ENCODE measurements around the gene ATF2.
"Not testable (repeated sequence)": the region's sequence is repeated elsewhere in the genome, so short reads cannot be mapped to it uniquely, and the experiment has no call there.

Gene ATF2

DNA sequence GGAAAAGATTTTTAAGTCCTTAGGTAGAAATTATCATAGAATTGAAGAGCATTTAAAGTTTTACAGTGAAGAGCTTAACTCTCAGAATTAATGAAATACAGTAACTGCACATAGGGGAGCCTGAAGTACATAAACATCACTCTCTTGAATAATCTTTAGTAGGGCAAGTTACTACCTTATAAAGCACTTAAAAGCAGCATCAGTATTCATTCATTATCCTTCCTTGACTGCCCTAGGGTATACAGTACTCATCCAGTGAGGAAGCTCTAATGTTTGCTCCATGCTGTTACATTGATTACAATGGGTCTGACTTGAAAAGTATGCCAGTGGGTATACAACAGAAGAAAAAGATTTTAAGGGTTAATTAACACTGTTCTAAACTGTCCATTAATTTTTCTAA is 66.5 kb downstream of the ATF2 start:
- H3K4me1 ChIP-seq (ENCODE audit: low read depth, poor library complexity, severe bottlenecking), result no peaks in the 10 kb centered on the region
- H3K79me2 ChIP-seq (ENCODE audit: insufficient read depth, low read depth), result no peaks in the 10 kb centered on the region
- H4K20me1 ChIP-seq (ENCODE audit: insufficient read depth), result no peaks in the 10 kb centered on the region
- H3K9ac ChIP-seq, result no peak overlapping the region
- H3K4me2 ChIP-seq, result no peak overlapping the region
- TF ChIP-seq, protein P1, sequence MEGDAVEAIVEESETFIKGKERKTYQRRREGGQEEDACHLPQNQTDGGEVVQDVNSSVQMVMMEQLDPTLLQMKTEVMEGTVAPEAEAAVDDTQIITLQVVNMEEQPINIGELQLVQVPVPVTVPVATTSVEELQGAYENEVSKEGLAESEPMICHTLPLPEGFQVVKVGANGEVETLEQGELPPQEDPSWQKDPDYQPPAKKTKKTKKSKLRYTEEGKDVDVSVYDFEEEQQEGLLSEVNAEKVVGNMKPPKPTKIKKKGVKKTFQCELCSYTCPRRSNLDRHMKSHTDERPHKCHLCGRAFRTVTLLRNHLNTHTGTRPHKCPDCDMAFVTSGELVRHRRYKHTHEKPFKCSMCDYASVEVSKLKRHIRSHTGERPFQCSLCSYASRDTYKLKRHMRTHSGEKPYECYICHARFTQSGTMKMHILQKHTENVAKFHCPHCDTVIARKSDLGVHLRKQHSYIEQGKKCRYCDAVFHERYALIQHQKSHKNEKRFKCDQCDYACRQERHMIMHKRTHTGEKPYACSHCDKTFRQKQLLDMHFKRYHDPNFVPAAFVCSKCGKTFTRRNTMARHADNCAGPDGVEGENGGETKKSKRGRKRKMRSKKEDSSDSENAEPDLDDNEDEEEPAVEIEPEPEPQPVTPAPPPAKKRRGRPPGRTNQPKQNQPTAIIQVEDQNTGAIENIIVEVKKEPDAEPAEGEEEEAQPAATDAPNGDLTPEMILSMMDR (conservative IDR thresholded peaks at IDR 0.05; ENCODE audit: low read depth, low read length), result no peak
- no peaks in the 10 kb centered on the region for H3K27me3 ChIP-seq (ENCODE audit: insufficient read depth, low read depth)
- H3K4me3 ChIP-seq (IDR thresholded peaks at IDR 0.05; ENCODE audit: insufficient read depth, low read depth, low read length), result no peak overlapping the region
- no peak overlapping the region for H2AFZ ChIP-seq (ENCODE audit: low read depth)
- no peak overlapping the region for H3K27ac ChIP-seq
- no peaks in the 10 kb centered on the region for H3K36me3 ChIP-seq (ENCODE audit: insufficient read depth)

DNA sequence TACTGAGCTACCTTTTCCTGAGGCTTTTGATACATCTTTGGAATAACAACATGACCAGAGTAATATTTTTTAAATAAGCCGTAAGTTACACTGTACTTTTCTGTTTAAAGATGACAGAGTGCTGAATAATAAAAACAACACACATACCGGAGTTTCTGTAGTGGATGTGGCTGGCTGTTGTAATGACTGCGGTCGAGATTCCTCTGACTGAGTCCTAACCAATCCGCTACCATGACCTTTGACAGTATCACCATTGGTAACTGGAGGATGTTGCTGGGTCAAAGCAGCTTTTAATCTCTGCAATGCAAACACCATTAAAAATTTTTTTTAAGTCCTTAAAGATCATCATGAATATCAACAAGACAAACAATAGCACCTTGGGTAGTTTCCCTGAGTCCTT is 70.7 kb downstream of the ATF2 start:
- no peak overlapping the region for H2AFZ ChIP-seq (ENCODE audit: low read depth)
- H3K4me2 ChIP-seq, result no peak overlapping the region
- H3K4me3 ChIP-seq (IDR thresholded peaks at IDR 0.05; ENCODE audit: insufficient read depth, low read depth, low read length), result no peak overlapping the region
- no peaks in the 10 kb centered on the region for H3K79me2 ChIP-seq (ENCODE audit: insufficient read depth, low read depth)
- H4K20me1 ChIP-seq (ENCODE audit: insufficient read depth), result no peaks in the 10 kb centered on the region
- no peaks in the 10 kb centered on the region for H3K4me1 ChIP-seq (ENCODE audit: low read depth, poor library complexity, severe bottlenecking)
- H3K9ac ChIP-seq, result no peak overlapping the region
- H3K27me3 ChIP-seq (ENCODE audit: insufficient read depth, low read depth), result no peaks in the 10 kb centered on the region
- TF ChIP-seq, protein P1 (conservative IDR thresholded peaks at IDR 0.05; ENCODE audit: low read depth, low read length), result no peak
- no peaks in the 10 kb centered on the region; the same call in 1 of the 2 replicates for H3K36me3 ChIP-seq (ENCODE audit: insufficient read depth)
- H3K27ac ChIP-seq, result no peak overlapping the region

DNA sequence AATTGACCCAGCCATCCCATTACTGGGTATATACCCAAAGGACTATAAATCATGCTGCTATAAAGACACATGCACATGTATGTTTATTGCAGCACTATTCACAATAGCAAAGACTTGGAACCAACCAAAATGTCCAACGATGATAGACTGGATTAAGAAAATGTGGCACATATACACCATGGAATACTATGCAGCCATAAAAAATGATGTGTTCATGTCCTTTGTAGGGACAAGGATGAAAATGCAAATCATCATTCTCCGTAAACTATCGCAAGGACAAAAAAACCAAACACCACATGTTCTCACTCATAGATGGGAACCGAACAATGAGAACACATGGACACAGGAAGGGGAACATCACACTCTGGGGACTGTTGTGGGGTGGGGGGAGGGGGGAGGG is 83.9 kb downstream of the ATF2 start:
- H3K4me3 ChIP-seq (IDR thresholded peaks at IDR 0.05; ENCODE audit: insufficient read depth, low read depth, low read length); H3K36me3 ChIP-seq (ENCODE audit: insufficient read depth); H2AFZ ChIP-seq (ENCODE audit: low read depth); H3K27me3 ChIP-seq (ENCODE audit: insufficient read depth, low read depth); H4K20me1 ChIP-seq (ENCODE audit: insufficient read depth); H3K9ac ChIP-seq; H3K4me2 ChIP-seq; H3K79me2 ChIP-seq (ENCODE audit: insufficient read depth, low read depth); H3K4me1 ChIP-seq (ENCODE audit: low read depth, poor library complexity, severe bottlenecking); H3K27ac ChIP-seq: not testable (repeated sequence)

DNA sequence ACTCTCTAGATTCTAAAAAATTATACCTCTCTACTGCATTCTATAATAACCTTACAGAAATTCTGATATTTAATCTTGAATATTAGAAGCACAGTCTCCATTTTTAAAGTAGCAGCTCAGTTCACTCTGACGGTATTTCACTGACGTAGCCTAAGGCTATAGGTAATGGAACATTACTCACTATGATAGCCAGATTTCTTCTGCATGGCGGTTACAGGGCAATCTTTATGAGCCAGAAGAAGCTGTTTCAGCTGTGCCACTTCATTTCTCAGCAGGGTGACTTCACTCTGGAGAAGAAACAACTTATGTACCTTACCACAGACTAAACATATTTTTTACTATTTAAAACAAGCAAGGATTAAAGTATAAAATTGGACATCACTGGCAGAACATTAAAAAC is 87.5 kb downstream of the ATF2 start:
- Histone ChIP-seq H3K79me2 (ENCODE audit: insufficient read depth, low read depth) (no peaks in the 10 kb centered on the region), H3K36me3 (ENCODE audit: insufficient read depth) (peaks cover 8% of the 10 kb centered on the region; the same call in 1 of the 2 replicates), H3K27me3 (ENCODE audit: insufficient read depth, low read depth) (no peaks in the 10 kb centered on the region), H3K4me1 (ENCODE audit: low read depth, poor library complexity, severe bottlenecking) (no peaks in the 10 kb centered on the region), H3K4me2 (no peak overlapping the region), H3K9ac (no peak overlapping the region), H3K4me3 (IDR thresholded peaks at IDR 0.05; ENCODE audit: insufficient read depth, low read depth, low read length) (no peak overlapping the region), H4K20me1 (ENCODE audit: insufficient read depth) (no peaks in the 10 kb centered on the region), H3K27ac (no peak overlapping the region), H2AFZ (ENCODE audit: low read depth) (no peak overlapping the region)
- TF ChIP-seq, protein P1 (conservative IDR thresholded peaks at IDR 0.05; ENCODE audit: low read depth, low read length), result no peak

DNA sequence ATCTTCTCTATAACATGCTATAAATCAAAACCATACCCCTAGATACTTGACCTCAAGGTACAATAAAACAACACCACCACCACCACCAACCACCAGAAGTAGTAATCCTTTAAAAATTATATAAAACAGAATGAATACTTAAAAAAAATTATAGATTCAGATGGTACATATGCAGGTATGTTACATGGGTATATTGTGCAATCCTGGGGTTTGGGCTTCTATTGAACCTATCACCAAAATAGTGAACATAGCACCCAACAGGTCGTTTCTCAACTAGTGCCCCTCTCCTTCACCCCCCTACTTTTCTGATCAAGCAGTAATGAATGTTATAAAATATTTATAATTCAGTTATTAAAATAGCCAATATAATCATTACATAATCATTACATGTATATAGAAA is 91.7 kb downstream of the ATF2 start:
- Histone ChIP-seq H2AFZ (ENCODE audit: low read depth) (no peak overlapping the region), H3K9ac (no peak overlapping the region), H3K4me3 (IDR thresholded peaks at IDR 0.05; ENCODE audit: insufficient read depth, low read depth, low read length) (no peak overlapping the region), H3K36me3 (ENCODE audit: insufficient read depth) (peaks cover 3% of the 10 kb centered on the region; the same call in 1 of the 2 replicates), H3K4me2 (no peak overlapping the region), H3K27me3 (ENCODE audit: insufficient read depth, low read depth) (no peaks in the 10 kb centered on the region), H4K20me1 (ENCODE audit: insufficient read depth) (no peaks in the 10 kb centered on the region), H3K79me2 (ENCODE audit: insufficient read depth, low read depth) (no peaks in the 10 kb centered on the region), H3K4me1 (ENCODE audit: low read depth, poor library complexity, severe bottlenecking) (no peaks in the 10 kb centered on the region), H3K27ac (no peak overlapping the region)
- TF ChIP-seq, protein P1 (conservative IDR thresholded peaks at IDR 0.05; ENCODE audit: low read depth, low read length), result no peak

All from KMS-11 (cell line).